Raji (cell line): ENCODE results near the gene ZBTB7B.

Experiments used
- POLR2A ChIP-seq: IDR thresholded peaks from 2 replicates; pipeline ENCODE4 v1.6.1; 2011; ENCODE audit warnings: low read depth, low read length, control low read depth; ENCODE audit not compliant: insufficient read depth

ZBTB7B gene

GRCh38 chr1:155005076-155006011 is 2.7 kb downstream of the ZBTB7B start:
- TF ChIP-seq POLR2A: no peak

- TF ChIP-seq POLR2A: no peak
Measured at GRCh38 chr1:155006601-155007101, 4.0 kb downstream of the ZBTB7B start.

GRCh38 chr1:155007251-155007828 is 4.7 kb downstream of the ZBTB7B start:
- TF ChIP-seq POLR2A: no peak

DNA sequence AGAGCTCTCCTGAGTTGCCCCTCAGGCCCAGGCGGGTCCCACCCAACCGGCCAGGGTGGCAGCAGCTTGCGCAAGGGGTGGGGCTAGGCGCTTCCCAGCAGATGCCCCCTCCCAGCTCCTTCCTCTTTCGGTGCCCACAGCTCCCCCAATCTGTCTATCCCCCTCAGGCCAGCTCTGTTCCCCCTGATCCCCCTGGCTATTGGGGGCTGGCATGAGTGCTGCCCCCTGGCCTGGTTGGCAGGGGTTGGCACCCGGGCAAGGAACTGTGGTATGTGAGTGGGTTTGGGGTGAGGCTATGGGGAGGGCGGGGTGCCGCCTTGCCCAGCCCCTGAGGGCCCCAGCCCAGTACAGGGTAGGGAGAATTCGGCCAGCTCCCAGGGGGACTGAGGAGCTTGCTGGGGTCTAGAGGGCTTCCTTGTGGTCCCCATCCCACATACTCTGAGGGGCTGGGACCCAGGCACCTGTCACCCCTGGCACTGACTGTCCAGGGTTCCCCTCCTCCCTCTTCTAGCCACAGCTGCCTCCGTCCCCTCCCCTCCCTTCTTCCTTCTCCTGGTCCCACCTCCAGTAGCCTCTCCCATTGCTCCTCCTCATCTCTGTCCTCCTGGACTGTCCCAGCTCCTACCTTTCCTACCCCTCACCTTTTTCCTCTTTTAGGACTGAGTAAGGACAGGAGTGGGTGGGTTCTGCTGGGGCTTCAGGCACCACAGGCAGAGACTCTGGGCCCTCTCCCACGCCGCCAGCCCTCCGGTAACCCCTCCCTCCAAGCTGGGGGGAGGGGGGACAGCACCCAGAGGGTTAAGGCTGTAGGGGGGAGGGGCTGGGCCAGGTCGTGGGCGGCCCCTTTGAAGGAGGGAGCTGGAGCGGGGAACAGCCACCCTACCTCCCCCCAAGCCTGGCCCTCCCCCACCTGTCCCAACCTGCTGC is 5.7 kb downstream of the ZBTB7B start:
- TF ChIP-seq POLR2A: no peak

DNA sequence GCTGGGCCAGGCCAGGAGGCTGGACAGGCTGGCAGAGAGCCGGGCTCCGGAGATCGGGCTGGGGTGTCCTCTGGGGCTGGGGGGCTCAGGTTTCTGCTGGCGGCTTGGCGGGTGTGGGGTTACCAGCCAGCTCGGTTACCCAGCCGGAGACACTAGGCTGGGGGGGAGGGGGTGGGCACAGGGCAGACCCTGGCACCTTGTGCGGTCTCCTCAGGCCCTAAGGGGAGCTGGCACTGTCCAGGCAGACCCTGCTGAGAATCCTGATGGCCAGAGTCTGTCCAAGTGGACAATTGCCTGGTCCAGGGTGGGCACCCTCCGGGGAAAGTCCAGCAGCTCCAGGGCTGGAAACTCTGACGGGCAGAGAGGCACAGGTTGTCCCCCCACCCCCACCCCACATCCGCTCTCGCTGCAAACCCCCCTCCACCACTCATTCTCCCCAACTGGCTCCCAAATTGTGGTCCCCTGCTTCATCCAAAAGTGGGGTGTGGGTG is 6.7 kb downstream of the ZBTB7B start:
- TF ChIP-seq POLR2A: no peak

DNA sequence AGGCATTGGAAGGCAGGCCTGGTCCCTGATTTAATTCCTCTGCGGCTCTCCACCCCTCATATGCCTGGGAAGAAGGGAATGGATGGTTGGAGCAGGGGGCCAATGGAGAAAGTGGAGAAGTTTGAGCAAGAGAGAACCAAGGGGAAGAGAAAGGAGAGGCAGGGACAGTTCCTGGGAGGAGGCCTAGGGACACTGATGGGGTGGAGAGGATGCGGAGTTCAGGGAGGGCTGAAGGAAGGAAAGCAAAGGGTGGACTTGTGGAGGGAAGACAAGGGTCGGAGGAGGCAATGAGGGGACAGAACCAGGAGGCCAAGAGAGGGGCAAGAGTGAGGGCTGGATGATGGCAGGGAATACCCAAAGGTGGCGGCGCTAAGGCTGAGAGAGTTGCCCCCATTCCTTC is 7.1 kb downstream of the ZBTB7B start:
- no peak for TF ChIP-seq POLR2A

- TF ChIP-seq POLR2A: no peak
Measured at GRCh38 chr1:155010211-155010918, 7.8 kb downstream of the ZBTB7B start.

GRCh38 chr1:155011004-155011416 is 8.4 kb downstream of the ZBTB7B start:
- TF ChIP-seq POLR2A: no peak

DNA sequence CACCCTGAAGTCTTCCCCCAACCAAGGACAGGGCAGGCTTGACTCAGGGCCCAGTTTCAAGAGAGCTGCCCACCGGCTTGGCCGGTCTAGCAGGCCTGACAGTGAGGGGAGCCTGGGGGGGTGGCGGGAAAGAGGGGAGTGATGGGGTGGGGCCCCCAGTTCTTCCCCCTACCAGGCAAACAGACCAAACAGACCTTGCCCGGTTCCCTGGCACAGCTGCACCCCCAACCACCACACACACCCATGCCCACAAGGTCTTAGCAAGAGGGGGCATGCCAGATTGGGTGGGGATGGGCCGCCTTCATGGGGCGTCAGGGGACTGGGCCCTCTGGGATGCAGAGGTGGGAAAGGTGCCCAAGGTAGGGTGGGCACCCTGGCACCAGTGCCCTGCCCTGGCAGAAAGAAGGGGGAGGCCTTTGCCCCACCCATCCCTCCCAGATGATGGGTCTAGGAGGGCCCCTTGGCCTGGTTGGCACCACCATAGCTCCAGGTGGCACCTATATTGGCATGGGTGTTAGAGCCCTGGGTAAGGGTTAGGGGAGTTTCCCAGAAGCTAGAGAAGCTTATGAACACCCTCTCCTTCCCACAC is 8.9 kb downstream of the ZBTB7B start:
- no peak for TF ChIP-seq POLR2A

- no peak for TF ChIP-seq POLR2A
Measured at GRCh38 chr1:155012026-155012546, 9.5 kb downstream of the ZBTB7B start.

DNA sequence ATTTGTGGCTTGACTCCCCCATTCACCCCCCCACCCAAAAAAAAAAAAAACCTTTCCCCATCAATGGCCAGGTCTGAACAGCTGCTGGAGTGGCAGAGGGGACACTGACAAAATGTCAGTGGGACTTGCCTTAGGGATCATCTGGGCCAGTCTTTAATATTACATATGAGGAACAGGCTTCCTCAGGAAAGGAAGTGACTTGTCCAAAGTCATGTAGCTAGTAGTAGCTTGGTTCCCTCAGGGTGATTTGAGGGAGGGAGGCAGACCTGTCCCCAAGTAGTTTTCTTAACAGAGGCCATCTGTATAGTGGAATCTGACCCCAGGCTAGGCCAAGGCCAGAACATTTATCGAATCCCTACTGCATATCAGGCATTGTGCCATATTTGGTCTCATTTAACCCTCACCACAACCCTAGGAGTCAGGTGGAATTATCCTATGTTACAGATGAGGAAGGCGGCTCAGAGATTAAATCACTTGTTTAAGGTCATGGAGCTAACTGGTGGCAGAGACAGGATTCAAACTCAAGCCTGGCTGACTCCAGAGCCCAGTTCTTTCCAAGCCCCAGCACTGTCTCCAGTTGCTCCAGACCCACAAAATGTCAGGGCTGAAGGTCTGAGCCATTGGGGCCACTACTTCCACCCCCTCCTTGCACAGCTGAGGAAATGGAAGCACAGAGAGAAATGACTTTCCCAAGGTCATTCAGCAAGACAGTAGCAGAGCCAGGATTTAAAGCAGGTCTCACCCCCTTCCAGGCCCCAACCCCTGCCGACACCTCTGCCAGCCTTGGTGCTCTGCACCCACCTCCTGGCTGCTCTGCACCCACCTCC is 10.4 kb downstream of the ZBTB7B start:
- no peak for TF ChIP-seq POLR2A

GRCh38 chr1:155013632-155014031 is 11.0 kb downstream of the ZBTB7B start:
- no peak for TF ChIP-seq POLR2A
